GM19025 (cell line): Measurements from ENCODE around the gene LUC7L.

Source experiments
- ATAC-seq: cut with Tn5 transposase; IDR thresholded peaks from one replicate; pipeline ENCODE4 v1.9.1; 2021; ENCODE audit warnings: mild to moderate bottlenecking, low read depth, moderate library complexity; ENCODE audit not compliant: unreplicated experiment

The LUC7L gene

GRCh38 chr16:152141-153128, 76.8 kb downstream of the LUC7L start, which contains the start of gene HBZ:
Gene HBZ, plus strand, starts transcription at chr16:152644. Its CDS starts 266 bp downstream, at chr16:152910.
- ATAC-seq = no peak

- ATAC-seq = no peak
Observed at GRCh38 chr16:149024-149660, 80.1 kb downstream of the LUC7L start.

DNA sequence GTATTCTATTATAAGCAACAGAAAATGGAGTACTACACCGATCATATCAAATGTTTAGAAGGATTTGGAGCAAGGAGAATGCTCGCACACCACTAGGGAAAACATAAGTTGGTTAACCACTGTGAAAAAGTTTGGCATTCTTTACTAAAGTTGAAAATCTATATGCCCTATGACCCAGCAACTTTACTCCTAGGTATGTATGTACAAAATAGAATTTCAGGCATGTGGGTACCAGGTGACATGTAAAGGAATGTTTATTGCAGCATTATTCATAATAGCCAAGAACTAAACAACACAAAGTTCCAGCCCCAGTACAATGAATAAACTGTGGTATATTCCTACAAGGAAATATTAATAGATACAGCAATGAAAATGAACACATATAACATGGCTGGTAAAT, 82.6 kb downstream of the LUC7L start:
- ATAC-seq = no peak

- no peak for ATAC-seq
Observed at GRCh38 chr16:144797-145252, 84.4 kb downstream of the LUC7L start.

DNA sequence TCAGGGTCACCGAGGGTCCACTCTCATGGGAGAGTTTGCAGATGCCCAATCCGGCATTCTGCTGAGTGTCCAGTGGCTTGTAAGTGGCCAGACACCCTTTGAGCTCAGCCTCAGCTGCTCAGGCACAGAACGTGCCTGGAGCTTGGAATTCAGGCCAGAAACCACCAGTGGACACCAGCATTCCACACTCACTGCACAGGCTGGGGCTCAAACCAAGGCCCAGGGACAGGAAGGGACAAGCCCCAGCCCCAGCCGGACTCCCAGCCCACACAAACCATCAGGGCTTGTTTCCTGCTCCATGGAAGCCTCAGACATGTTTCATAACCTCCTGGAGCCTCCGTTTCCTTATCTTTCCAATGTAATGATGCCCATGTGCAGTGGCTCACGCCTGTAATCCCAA, 85.8 kb downstream of the LUC7L start:
- ATAC-seq = no peak

- no peak for ATAC-seq
Observed at GRCh38 chr16:143047-143446, 86.2 kb downstream of the LUC7L start.

- ATAC-seq = no peak
Observed at GRCh38 chr16:142405-142967, 86.8 kb downstream of the LUC7L start.

- ATAC-seq = no peak
Observed at GRCh38 chr16:140175-140857, 88.9 kb downstream of the LUC7L start.
